GM21528 (cell line): ENCODE data around the gene PITX1.
"Not testable (repeated sequence)": the region's sequence is repeated elsewhere in the genome, so short reads cannot be mapped to it uniquely, and the experiment has no call there.

Experiments used
- ATAC-seq: cut with Tn5 transposase; IDR thresholded peaks from one replicate; pipeline ENCODE4 v1.9.1; 2021; ENCODE audit warnings: mild to moderate bottlenecking, moderate library complexity; ENCODE audit not compliant: unreplicated experiment, low FRiP score

The PITX1 gene

GRCh38 chr5:135033901-135034235 lies at the start of gene PITX1:
TSS of gene PITX1 (minus strand) at chr5:135034228. CDS start at chr5:135033881, 347 bp downstream.
- ATAC-seq = no peak

GRCh38 chr5:135083334-135083733 lies 49.3 kb upstream of the PITX1 start:
- not testable (repeated sequence) for ATAC-seq

DNA sequence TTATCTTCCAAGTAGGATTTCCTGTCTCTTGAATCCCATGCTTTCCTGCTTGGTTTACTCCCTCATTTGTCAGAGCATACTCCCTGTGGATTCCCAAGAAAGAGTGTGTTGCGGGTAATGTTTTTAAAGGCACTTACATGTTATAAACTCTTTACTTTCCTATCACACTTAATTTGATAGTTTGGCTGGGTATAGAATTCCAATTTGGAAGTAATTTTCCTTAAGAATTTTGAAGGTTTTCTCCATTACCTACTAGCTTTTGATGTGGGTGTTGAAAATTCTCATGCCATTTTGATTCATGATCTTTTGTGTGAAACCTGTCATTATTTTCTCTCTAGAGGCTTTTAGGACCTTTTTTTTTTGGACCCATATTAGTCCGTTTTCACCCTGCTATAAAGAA lies 47.2 kb upstream of the PITX1 start:
- no peak for ATAC-seq

- ATAC-seq = no peak
Measured at GRCh38 chr5:135079760-135080159, 45.7 kb upstream of the PITX1 start.

DNA sequence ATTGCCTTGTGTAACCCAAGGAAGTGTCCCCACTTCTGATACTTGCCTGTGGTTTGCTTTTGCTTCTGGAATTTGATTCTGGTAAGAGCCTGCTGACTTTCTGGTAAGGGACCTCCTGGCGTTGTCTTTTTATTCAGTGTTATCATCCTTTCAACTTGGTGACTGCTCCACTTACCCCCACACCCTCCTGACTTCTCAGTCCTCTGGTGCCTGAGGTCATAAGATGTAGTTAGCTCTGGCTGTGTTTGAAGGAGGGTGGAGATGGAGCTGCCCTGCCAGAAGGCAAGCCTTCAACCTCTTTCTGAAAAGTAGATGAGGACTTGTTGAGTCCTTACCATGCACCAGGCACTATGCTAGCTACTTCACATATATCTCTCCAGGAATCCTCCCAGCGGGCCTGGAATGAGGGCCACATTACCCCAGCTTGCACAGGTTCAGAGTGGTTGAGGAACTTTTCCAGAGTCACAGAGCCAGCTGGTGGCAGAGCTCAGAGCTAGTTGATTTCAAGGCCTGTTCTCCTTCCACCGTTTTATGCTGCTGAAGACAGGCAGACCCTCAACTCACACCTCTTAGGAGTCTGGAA lies 45.2 kb upstream of the PITX1 start:
- no peak for ATAC-seq

GRCh38 chr5:135076801-135077200 lies 42.8 kb upstream of the PITX1 start:
- ATAC-seq = no peak

DNA sequence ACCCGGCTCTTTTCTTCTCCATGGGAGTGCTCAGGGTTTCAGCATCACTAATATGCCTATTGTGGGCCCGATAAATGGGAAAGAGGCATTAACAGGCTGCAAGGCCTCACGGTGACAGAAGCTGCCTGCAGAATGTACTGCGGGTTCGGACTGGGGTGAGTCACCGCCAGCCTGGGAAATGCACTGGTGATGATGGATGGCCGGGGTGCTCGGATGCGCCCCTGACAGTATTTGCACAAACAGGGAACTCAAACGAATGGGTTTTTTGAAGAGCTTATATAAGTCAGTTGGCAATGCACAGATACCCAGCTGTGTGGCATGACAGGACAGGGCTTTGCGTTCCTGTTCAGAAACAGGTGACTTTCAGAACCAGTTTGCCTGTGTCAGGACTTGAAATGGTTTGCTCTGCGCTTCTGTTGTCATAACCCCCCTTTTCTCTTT lies 42.0 kb upstream of the PITX1 start:
- no peak for ATAC-seq

DNA sequence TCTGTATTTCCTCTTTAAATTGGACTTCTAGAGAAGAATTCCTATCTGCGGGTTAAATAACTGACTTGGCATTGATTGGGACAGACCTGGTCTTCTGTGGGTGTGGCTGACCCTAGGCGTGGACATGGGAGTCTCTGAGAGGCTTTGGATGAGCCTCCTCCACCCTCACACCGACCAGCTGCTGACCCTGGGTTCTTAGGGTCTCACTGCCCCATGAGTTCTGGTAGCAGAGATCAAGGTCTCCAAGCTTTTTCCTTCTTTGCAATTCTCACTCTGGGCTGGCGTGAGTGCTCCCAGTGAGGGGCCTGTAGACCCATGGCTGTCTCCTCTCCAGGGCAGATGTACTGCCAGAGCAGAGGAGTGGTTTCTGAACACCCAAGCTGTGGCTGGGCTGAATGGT lies 41.6 kb upstream of the PITX1 start:
- no peak for ATAC-seq

GRCh38 chr5:135073761-135074345 lies 39.8 kb upstream of the PITX1 start:
- ATAC-seq = no peak

DNA sequence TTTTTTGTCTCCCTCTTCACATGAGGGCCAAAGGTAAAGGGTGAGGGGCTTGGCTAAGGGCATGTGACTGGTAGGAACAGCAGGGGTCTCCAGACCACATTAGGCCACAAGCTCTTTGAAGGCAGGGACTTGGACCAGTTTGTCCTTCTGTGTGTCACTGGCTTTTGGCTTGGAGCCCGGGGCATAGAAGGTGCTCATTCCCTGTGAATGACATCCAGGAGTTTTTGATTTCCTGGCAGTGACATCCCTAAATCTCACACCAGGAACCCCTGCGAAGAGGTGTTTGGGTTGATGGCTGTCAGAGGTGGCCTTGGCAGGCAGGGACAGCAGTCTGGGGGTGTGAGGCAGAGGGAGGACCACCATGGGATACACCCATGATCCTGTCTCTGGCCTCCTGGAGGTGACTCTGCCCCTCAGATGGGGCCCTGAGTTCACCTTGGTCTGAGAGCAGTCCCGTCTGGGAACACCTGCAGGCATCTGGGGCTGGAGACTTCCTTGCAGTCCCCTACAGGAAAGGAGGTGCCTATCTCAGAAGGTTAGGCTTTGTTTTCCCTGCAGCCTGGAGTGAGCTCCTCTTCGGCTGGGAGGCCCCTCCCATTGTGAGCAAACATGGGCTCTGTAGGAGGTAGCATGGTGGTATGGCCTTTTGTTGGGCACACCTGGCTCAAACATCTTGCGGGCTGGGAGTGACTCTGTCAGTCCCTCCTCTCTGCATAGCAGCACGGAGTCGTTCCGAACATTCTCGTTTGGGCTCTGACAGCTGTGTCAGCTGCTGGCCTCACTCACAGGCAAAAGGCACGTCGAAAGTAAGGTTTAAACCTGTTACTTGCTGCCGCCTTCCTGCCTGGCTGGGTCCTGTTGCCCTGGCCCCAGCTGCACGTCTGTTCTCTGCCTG lies 38.6 kb upstream of the PITX1 start:
- no peak for ATAC-seq

DNA sequence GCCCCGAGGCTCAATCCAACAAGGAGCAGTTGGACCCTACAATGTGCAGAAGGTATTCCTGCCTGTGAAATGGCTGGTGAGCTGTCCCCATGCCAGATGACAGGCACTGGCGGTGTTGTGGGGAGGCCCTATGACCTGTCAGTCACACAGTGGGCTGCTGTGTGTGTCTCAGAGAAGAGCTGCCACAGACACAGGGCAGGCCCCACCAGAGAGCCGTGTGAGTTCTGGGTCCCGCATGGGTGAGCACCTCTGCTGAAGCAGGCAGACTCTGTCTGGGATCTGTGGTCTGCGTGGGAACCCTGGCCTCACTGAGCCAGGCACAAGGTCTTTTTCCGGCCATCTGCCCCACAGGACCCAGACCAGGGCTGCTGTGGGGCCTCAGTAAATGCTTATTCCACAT lies 37.3 kb upstream of the PITX1 start:
- no peak for ATAC-seq

DNA sequence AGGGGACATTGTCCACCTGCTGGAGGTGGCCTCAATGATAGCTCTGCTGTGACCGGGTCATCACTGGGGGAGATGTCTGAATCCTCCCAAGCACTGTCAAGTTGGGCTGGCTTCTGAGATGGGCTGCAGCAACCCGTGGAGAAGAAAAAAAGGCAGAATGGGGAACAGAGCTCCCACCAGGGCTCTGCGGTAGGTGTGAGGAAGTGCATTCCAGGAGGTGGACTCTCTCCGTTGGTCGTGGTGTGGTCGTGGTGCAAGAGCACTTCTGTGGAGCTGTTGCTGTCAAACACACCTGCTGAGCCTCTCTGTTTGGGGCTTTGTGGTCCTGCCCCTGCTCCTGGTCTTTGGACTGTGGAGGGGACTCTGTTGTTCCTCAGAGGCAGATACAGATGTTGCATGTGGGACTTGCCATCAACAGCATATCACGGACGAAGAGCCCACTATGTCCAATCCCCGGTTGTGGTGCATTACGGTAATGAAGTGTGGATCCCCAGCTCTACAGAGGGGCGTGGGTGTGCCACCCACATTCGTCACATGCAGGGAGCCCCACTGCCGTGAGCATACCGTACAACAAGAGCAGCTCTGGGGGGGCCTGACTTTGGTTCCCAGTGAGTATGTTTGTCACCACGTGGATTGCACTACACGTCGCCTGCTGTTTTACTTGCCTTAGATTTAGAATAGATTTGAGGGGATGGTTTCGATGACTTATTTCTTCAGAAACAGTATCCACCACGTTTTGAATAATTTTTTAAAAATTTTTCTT lies 36.0 kb upstream of the PITX1 start:
- no peak for ATAC-seq

- no peak for ATAC-seq
Measured at GRCh38 chr5:135069016-135069770, 35.2 kb upstream of the PITX1 start.

DNA sequence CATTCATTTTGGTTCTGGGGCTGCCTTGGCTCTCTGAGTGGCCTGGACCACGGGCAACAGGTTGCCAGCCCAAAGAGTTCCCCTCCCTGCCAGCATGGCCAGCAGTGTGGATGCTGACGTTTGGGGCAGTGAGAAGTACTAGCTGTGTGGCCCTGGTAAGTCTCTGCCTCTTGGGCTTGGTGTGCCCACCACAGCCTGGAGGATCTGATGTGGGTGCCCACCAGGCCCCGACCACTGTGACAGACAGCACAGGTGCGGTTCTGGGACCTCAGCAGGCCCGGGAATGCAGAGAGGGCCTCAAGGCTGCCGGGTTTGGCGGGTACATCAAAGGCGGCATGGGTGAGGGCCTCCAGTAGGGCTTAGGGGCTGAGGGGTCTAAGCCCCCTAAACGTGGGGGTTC lies 33.6 kb upstream of the PITX1 start:
- ATAC-seq = no peak

DNA sequence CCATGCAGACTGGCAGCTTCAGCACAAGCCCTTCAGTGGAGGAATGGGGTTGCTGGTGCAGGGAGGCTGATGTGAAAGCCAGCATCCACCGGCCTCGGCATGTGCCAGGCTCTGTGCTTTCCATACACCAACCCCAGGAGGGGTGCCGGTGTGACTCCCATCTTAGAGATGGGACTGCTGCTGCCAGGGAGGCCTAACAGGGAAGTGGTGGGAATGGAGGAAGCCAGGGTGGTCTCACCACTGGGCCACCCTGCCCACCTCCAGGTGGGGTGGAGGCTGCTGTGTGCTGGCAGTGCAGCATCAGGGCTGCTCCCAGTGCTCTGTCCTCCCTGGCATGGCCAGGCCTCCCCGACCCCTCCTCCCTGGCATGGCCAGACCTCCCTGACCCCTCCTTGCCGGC lies 32.8 kb upstream of the PITX1 start:
- ATAC-seq = no peak

DNA sequence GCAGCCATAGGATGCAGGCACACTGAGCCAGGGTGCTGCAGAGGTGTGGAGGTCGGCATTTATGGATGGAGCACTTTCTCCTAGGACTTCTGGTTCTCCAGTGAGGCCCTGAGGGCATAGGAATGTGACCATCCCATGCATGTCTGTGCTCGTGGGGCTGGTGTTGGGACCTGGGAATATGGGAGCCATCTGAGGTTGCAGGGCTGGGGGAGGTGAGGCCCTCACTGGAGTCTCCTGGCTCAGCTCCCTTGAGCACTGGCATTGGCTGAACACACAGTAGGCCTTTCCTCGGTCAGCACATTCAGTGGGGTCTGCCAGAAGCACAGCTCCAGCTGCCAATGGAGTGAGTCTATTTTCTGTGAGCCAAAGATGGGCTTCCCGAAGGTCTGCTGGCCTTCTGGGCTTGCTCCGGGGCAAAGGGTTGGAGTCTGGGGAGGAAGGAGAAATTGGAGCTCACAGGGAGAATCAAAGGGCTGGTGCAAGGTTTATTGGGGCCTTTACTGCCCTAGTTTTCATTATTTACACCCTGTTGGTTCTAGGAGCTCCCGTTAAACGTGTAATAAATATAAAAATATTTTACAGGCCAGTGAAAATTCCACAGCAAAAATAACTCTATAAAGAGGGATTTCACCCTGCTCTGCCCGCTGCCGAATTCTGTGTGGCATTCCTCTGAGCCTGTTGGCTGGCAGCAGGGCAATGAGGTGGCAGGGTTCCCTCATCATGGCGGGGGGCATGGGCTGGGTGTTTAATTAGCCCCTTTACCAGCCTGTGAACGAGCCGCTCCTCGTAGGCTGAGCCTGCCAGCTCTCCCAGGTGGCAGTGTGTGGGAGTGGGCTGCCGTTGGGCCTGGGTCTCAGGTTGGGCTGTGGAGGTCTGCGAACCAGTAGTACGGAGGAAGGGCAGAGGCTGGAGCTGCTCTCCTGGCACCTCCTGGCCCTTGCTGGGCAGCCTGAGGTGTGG lies 31.6 kb upstream of the PITX1 start:
- no peak for ATAC-seq

DNA sequence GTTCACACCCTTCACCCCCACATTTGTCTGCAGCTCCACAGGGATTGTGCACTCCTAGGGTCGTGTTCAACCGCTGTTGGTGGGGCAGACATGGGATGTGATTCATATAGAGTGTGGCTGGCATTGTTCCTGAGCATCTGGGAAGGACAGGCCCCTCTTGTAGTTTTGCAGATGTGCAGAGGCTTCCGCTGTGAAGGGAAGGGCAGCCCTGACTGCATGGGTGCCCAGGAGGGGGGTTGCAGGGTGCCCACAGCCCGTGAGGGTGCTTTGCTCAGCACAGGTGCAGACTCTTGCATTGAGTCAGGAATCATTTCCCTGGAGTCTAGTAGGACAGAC lies 30.2 kb upstream of the PITX1 start:
- no peak for ATAC-seq

DNA sequence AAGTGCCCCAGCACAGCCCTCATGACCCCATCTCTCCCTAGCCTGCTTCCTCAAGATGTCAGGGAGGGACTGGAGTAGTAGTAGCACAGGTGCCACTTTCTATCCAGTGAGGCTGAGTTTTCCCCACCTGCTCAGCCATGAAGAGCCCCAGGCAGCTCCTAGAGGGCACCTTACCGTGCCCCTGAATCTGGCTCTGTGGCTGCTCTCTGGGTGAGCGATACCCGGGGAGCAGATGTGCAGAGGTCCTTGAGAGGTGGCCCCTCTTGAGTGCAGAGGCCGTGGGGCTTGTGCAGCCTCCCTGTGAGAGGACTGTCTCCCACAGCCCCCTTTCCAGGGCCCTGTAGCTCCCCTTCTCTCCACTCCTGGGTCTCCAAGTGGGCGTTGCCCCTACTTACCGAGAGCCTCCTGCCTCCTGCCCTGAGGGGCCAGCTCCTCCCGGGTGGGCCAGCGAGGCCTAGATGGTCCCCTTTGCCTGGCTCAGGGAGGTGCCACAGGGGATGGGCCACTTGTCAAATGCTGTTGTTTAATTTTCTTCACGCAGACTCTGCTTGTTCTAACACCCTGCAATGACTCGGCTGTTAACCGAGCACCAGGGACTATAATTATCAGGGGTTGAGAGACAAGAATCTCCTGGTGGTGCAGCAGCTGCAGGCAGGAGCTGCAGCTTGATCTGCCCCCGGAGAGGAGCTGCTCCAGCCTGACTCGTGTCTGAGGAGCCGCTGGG lies 29.6 kb upstream of the PITX1 start:
- no peak for ATAC-seq

GRCh38 chr5:135063056-135063445 lies 29.0 kb upstream of the PITX1 start:
- no peak for ATAC-seq
